GM21723 (cell line): ENCODE data around the gene HMCN2.
"Not testable (repeated sequence)": the region's sequence is repeated elsewhere in the genome, so short reads cannot be mapped to it uniquely, and the experiment has no call there.

Experiments used
- ATAC-seq: cut with Tn5 transposase; IDR thresholded peaks from one replicate; pipeline ENCODE4 v1.9.1; 2021; ENCODE audit warnings: mild to moderate bottlenecking, moderate library complexity; ENCODE audit not compliant: unreplicated experiment

HMCN2 gene

GRCh38 chr9:130237763-130238524, 27.6 kb upstream of the HMCN2 start:
- no peak for ATAC-seq

GRCh38 chr9:130239363-130239695, 26.2 kb upstream of the HMCN2 start:
- no peak for ATAC-seq

DNA sequence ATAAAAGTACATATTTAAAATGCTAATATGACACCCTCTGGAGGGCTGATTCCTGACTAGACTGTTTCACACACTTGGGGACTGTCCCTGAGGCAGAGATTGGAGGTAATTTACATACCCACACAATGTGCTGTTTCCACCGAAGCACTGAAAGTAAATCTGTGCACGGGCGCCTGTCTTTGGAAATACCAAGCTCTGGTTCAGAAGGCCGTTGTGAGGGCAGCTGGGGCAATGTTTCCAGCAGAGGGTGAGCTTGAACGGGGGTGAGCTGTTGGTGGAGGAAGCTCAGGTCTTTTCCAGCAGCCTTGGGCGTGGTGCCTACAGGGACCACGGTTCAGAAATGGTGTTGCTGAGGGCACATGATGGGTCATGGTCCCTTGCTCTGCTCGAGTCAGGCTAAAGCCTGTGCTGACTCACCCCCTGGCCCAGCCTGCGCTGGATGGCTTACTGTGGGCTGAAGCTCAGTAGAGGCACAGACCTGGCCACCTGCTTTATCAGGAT, 25.8 kb upstream of the HMCN2 start:
- ATAC-seq: peak; percentile 71

GRCh38 chr9:130240410-130241197, 25.0 kb upstream of the HMCN2 start:
- no peak for ATAC-seq

DNA sequence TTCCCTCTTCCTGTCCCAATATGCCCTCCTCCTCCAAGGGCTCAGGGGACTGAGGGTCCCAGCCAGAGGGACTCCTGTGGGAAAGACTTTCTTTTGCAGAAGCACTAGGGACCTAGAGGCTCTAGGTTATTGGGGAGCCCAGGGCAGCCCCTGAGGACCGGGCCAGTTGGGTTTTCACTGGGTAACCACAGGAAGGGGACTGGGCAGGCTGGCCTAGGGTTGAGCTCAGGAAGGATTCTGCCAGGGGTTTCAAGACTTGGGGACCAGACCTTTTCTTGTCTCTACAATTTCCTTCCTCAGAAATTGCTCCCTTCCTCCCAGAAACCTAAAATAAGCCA, 24.4 kb upstream of the HMCN2 start:
- no peak for ATAC-seq

DNA sequence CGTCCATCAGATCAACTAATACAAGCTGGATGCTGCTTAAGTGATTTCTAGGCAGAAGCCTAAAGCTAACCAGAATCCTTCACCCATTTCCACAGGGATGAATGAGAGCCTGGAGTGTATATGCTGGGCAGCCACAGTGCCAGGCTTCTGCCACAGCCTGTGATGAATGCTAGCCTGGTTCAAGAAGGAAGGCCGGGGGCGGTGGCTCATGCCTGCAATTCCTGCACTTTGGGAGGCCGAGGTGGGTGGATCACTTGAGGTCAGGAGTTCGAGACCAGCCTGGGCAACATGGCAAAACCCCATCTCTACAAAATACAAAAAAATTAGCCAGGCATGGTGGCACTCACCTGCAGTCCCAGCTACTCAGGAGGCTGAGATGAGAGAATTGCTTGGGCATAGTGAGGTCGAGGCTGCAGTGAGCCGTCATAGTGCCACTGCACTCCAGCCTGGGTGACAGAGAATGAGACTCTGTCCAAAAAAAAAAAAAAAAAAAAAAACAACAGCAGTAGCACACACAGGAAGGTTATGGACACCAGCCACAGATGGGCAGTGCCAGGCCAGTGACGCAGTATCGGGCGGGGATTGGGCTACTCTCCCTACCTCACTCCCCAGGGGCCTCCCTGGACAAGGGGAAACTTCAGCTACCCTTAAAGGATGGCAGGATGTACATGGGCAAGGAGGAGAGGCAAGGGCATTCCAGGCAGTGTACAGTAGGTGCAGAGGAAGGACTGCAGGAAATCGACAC, 23.1 kb upstream of the HMCN2 start:
- ATAC-seq: no peak

DNA sequence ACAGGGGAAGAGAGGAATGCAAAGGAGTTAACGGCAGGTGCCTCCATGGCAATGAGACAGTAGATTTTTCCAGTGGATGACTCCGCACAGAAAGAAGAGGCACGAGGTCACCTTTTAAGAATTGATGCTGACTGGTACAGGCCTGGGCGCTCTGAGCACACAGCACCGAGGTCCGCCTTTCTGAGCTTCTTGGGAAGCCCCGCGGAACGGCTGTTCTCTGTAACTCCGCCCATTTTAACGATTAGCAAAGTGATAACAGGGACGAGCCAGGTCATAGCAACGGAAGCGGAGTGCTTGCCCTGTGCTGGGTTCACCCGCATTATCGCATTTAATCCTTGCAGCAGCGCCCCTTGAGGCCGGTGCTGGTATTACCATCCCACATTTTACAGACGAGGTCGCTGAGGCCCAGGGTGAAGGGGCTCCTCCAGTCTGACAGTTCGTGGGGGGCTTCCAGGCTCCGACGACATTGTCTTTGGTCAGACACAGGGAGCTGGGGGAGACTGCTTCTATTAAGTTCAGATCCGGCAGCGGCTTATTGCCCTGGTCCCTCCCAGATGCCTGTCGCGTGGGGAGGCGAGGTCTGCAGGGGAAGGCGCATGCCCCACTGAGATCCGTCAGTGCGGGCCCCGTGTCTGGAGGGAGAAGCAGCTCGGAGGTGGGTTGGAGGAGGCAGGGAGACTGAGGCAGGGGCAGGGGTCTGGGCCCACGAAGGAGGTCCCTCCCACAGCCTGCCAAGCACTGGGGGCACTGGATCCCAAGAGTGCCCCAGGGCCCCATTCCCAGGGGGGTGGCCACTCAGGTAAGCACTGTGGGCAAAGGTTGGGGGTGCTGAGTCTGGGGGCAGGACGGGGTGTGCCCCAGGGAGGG, 22.3 kb upstream of the HMCN2 start:
- ATAC-seq: no peak

GRCh38 chr9:130243882-130244170, 21.7 kb upstream of the HMCN2 start:
- no peak for ATAC-seq

- ATAC-seq: no peak
Observed at GRCh38 chr9:130244548-130245165, 20.9 kb upstream of the HMCN2 start.

DNA sequence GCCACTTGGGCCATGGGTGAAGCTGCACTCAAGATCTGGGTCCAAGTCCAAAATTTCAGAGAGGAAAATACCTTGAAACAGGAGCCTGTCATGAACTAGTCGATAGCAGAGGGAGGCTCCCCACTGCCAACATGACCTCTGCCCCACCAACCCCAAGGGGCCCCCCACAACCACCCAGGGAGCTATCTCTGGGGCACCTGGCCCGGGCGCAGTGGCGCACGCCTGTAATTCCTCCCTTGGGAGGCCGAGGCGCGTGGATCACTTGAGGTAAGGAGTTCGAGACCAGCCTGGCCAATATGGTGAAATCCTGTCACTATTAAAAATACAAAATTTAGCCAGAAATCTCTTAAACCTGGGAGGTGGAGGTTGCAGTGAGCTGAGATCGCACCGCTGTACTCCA, 20.1 kb upstream of the HMCN2 start:
- no peak for ATAC-seq

DNA sequence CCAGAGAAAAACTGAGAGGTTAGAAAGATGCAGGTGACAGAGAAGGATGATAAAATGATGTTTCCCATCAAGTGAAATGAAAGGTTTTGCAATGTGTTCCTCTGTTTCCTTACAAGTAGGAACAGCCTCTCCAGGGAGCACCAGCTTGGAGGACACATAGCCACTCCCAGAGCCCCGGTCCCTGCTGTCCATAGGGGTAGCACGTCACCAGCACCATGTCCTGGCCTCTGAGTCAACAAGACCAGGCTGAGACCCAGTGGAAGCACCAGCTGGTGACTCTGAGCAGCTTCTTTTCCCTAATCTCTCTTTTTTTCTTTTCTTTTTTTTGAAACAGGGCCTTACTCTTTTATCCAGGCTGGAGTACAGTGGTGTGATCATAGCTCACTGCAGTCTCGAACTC, 19.4 kb upstream of the HMCN2 start:
- ATAC-seq: no peak

DNA sequence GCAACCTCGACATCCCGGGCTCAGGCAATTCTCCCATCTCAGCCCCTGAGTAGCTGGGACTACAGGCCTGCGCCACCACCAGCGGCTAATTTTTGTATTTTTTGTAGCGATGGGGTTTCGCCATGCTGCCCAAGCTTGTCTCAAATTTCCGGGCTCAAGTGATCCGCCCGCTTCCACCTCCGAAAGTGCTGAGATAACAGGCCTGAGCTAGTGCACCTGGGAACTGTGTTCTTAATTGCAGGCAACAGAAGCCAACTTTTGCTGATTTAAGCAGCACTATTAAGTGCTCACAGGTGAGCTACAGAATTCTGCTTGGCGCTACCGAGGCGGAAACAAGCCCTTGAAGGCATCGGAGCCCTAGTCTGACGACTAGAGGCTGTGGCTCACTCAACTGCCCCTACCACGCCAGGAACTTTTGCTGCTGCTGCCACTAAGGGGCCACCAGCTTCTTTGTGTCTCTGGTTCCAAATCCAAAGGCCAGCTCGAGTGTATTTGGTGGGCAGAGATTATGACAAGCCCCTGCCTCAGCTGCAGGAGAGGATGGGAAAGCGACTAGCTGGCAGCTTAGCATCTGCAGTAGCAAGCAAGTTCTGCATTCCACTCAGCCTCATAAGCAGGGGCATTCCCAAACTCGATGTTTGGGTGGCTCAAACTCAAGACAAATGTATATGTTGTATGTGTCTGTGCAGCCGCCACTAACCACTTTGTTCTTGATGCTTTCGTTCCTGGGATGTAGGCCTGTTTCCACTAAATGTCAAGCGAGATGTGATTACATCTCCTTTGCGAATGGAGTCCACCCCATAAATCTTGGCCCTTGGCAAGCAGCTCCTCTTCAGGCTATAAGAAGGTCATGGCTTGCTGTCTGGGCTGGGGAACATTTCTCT, 10.6 kb upstream of the HMCN2 start:
- no peak for ATAC-seq

DNA sequence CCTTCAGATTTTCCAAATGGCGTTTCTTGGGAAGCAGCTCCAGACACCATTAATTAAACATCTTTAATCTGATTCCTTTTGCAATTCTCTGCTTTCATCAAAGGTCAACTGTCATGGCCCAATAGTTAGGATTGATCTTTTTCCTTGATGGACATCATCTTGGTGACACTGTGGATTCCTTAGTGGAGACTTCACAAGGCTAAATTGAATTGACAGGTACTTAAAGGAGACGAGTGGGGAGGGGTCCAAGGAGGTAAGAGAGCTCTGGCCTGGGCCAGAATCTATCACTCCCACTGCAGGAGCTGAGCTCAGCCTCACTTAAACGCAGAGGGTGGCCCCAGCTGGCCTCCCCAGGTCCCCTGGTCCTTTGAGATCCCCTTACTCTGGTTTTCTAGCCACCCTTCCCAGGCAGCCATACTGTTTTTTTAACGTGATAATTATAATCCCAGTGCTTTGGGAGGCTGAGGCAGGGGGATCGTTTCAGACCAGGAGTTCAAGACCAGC, 9.9 kb upstream of the HMCN2 start:
- no peak for ATAC-seq

GRCh38 chr9:130256644-130257043, 8.9 kb upstream of the HMCN2 start:
- no peak for ATAC-seq

DNA sequence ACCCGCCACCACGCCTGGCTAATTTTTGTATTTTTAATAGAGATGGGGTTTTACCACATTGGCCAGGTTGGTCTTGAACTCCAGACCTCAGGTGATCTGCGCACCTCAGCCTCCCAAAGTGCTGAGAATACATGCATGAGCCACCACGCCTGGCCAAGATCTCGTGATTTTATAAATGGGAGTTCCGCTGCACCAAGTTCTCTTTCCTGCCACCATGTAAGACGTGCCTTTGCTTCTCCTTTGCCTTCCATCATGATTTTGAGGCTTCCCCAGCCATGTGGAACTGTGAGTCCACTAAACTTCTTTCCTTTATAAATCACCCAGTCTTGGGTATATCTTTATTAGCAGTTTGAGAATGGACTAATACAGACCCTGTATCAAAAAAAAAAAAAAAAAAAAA, 7.4 kb upstream of the HMCN2 start:
- not testable (repeated sequence) for ATAC-seq

DNA sequence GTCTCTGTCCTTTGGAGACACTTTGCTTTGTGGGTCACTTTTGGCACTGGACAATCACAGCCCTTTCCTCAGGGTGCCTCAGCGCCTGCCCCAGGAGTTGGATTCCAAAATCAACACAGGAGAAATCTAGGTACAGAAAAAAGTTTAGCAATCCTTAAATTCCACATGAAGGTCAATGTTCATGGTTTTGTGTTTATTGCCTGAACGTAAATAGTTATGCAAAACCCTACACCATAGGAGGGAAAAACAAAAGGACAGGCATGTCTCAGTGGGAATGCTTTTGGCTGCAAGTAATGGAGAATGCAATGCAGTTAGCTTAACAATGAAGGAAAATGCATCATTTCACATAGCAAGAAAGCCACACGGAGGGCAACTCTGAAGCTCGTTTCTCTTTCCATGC, 6.5 kb upstream of the HMCN2 start:
- ATAC-seq: no peak

DNA sequence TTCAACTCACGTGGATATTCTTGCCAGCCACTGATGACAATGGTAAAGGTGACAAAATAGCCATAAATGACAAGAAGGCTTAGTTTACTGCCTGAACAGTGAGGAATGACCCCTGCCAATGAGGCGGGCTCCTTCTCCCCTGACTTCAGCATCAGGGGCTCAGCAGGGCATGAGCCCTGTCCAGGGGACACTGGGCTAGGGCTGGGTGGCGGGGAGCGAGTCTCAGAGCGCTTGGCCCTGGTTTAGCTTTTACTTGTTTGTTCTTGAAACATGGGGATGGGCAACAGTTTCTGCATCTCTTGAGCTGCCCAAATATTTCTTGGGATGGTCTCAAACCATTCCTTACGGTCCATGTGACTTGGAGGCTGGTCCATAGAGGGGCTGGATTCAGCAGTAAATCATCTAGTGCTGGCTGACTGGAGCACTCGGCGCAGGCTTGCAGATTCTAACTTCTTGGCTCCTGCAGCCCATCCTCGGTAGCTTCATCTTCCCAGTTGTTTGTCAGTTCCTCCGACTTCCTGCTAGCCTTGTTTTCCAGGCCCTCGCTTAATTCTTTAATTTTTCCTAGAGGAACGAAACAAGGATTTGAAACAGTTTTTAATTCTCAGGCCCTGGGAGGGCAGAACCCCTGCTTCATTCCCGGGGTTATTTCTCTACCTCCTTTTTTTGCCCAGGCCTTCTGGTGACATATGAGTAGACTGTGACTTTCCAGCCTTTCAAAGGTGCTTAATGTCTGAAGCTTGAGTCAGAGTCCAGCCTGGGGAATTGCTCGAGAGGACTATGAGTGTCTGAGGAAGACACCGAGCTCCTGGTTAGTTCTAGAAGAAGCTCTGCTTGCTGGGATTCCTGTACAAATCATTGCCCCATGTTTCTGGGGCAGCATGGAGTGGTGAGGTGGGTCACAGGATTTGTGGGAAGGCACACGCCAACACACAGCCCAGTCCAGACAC, 4.5 kb upstream of the HMCN2 start:
- ATAC-seq: no peak

DNA sequence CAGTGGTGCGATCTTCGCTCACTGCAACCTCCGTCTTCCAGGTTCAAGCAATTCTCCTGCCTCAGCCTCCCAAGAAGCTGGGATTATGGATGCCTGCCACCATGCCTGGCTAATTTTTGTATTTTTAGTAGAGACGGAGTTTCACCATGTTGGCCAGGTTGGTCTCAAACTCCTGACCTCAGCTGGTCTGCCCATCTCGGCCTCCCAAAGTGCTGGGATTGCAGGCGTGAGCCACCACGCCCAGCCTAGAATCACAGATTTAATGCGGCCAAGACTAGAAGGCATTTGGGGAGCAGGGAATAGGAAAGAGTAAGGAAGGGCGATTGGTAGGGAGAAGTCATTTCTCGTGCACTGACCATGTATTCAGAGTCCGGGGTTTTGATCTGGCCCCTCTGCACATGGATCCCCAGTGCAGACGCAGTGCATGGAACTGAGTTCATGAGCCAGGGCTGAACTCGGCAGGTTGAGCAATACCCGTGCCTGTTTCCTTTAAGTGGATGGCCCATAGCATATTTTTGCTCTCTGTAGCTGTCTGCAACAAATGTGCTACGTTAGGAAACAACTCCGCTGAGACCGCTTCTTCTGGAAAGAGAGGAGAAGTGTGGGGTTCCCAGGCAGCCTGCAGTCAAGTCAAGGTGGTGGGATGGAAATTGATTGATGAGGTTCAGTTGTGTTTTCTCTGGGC, 3.4 kb upstream of the HMCN2 start:
- ATAC-seq: no peak
